Measurements from ENCODE around the gene PTPRG. TPM values are rescaled to one million over a fixed set of nuclear protein-coding genes. Genes with fewer than 3 reads are reported as not detected.

Gene PTPRG
- total and polyA plus RNA-seq, 10 of the 15 experiments (the other 5 are each of a cell fraction or from before 2014, with no cell fraction given) = 0.29 to 20.7 (median 1.4) TPM

DNA sequence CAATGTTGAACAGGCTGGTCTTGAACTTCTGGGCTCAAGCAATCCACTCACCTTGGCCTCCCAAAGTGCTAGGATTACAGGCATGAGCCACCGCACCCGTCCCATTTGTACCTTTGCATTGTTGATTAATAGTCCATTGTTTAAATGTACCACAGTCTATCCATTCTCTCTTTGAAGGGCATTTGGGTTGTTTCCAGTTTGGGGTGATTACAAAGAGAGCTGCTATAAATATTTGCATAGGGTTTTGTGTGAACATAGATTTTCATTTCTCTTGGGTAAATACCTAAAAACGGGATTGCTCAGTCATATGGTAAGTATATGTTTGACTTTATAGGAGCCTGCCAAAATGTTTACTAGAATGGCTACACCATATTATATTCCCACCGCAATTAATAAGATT, 13.7 kb upstream of the PTPRG start (continued):
- TF ChIP-seq, protein P1, sequence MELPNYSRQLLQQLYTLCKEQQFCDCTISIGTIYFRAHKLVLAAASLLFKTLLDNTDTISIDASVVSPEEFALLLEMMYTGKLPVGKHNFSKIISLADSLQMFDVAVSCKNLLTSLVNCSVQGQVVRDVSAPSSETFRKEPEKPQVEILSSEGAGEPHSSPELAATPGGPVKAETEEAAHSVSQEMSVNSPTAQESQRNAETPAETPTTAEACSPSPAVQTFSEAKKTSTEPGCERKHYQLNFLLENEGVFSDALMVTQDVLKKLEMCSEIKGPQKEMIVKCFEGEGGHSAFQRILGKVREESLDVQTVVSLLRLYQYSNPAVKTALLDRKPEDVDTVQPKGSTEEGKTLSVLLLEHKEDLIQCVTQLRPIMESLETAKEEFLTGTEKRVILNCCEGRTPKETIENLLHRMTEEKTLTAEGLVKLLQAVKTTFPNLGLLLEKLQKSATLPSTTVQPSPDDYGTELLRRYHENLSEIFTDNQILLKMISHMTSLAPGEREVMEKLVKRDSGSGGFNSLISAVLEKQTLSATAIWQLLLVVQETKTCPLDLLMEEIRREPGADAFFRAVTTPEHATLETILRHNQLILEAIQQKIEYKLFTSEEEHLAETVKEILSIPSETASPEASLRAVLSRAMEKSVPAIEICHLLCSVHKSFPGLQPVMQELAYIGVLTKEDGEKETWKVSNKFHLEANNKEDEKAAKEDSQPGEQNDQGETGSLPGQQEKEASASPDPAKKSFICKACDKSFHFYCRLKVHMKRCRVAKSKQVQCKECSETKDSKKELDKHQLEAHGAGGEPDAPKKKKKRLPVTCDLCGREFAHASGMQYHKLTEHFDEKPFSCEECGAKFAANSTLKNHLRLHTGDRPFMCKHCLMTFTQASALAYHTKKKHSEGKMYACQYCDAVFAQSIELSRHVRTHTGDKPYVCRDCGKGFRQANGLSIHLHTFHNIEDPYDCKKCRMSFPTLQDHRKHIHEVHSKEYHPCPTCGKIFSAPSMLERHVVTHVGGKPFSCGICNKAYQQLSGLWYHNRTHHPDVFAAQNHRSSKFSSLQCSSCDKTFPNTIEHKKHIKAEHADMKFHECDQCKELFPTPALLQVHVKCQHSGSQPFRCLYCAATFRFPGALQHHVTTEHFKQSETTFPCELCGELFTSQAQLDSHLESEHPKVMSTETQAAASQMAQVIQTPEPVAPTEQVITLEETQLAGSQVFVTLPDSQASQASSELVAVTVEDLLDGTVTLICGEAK (IDR thresholded peaks at IDR 0.05; ENCODE audit: borderline replicate concordance) = no peak
- TF ChIP-seq FOS (IDR thresholded peaks at IDR 0.05; ENCODE audit: borderline replicate concordance, extremely low read depth, insufficient read length) (no peak), BMI1 (IDR thresholded peaks at IDR 0.05; ENCODE audit: borderline replicate concordance) (peak; percentile 61), BACH1 (IDR thresholded peaks at IDR 0.05; ENCODE audit: borderline replicate concordance) (peak; percentile 28; the same call in 1 of the 2 replicates), BHLHE40 (IDR thresholded peaks at IDR 0.05; ENCODE audit: borderline replicate concordance in 1 of 2, low read depth in 2 of 2, low read length in 1 of 2) (peak; percentile 24 to 52; a peak in 1 of 4 replicates), SRF (IDR thresholded peaks at IDR 0.05; ENCODE audit: low read depth in 2 of 2, low read length in 2 of 2) (no peak), MYB (IDR thresholded peaks at IDR 0.05; ENCODE audit: borderline replicate concordance, low read depth, low read length) (no peak), RAD51 (IDR thresholded peaks at IDR 0.05) (no peak), CREM (IDR thresholded peaks at IDR 0.05; ENCODE audit: low read depth) (no peak), PML (IDR thresholded peaks at IDR 0.05; ENCODE audit: low read length) (no peak), YY1 (IDR thresholded peaks at IDR 0.05; ENCODE audit: low read depth, low read length) (no peak), TAF1 (IDR thresholded peaks at IDR 0.05; ENCODE audit: borderline replicate concordance, low read depth, low read length) (no peak), TBL1XR1 (IDR thresholded peaks at IDR 0.05; ENCODE audit: low read depth, low read length) (no peak)
- TF ChIP-seq, protein P2, sequence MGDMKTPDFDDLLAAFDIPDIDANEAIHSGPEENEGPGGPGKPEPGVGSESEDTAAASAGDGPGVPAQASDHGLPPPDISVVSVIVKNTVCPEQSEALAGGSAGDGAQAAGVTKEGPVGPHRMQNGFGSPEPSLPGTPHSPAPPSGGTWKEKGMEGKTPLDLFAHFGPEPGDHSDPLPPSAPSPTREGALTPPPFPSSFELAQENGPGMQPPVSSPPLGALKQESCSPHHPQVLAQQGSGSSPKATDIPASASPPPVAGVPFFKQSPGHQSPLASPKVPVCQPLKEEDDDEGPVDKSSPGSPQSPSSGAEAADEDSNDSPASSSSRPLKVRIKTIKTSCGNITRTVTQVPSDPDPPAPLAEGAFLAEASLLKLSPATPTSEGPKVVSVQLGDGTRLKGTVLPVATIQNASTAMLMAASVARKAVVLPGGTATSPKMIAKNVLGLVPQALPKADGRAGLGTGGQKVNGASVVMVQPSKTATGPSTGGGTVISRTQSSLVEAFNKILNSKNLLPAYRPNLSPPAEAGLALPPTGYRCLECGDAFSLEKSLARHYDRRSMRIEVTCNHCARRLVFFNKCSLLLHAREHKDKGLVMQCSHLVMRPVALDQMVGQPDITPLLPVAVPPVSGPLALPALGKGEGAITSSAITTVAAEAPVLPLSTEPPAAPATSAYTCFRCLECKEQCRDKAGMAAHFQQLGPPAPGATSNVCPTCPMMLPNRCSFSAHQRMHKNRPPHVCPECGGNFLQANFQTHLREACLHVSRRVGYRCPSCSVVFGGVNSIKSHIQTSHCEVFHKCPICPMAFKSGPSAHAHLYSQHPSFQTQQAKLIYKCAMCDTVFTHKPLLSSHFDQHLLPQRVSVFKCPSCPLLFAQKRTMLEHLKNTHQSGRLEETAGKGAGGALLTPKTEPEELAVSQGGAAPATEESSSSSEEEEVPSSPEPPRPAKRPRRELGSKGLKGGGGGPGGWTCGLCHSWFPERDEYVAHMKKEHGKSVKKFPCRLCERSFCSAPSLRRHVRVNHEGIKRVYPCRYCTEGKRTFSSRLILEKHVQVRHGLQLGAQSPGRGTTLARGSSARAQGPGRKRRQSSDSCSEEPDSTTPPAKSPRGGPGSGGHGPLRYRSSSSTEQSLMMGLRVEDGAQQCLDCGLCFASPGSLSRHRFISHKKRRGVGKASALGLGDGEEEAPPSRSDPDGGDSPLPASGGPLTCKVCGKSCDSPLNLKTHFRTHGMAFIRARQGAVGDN (IDR thresholded peaks at IDR 0.05) = no peak
- TF ChIP-seq, protein P3, sequence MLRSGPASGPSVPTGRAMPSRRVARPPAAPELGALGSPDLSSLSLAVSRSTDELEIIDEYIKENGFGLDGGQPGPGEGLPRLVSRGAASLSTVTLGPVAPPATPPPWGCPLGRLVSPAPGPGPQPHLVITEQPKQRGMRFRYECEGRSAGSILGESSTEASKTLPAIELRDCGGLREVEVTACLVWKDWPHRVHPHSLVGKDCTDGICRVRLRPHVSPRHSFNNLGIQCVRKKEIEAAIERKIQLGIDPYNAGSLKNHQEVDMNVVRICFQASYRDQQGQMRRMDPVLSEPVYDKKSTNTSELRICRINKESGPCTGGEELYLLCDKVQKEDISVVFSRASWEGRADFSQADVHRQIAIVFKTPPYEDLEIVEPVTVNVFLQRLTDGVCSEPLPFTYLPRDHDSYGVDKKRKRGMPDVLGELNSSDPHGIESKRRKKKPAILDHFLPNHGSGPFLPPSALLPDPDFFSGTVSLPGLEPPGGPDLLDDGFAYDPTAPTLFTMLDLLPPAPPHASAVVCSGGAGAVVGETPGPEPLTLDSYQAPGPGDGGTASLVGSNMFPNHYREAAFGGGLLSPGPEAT (IDR thresholded peaks at IDR 0.05; ENCODE audit: low read depth) = peak; percentile 79; the same call in 1 of the 2 replicates
- TF ChIP-seq, protein P4, sequence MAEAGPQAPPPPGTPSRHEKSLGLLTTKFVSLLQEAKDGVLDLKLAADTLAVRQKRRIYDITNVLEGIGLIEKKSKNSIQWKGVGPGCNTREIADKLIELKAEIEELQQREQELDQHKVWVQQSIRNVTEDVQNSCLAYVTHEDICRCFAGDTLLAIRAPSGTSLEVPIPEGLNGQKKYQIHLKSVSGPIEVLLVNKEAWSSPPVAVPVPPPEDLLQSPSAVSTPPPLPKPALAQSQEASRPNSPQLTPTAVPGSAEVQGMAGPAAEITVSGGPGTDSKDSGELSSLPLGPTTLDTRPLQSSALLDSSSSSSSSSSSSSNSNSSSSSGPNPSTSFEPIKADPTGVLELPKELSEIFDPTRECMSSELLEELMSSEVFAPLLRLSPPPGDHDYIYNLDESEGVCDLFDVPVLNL (IDR thresholded peaks at IDR 0.05; ENCODE audit: low read depth, low read length) = no peak
- TF ChIP-seq, protein P5, sequence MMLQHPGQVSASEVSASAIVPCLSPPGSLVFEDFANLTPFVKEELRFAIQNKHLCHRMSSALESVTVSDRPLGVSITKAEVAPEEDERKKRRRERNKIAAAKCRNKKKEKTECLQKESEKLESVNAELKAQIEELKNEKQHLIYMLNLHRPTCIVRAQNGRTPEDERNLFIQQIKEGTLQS (IDR thresholded peaks at IDR 0.05; ENCODE audit: borderline replicate concordance, extremely low read depth, low read depth, low read length) = no peak
